ENCODE measurements around the gene CSRNP3.

DNA sequence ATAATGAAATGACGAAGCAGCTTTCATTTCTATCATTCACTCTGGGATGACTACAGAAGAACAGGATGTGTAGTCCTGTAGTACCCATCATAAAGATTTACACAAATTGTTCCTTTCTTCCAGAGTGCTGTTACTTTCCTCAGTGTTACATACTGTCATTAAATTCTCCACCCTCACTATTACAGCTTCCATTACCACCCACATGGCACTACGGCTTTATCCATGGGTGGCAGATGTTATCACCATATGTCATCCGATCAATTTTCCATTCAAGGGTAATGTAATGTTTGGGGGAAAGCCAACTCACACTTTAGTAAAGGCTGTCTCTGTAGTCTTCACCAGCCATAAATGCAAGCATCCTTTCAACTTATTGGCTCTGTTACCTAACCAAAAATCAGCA, 7.1 kb upstream of the CSRNP3 start:
- TF ChIP-seq, protein P1, sequence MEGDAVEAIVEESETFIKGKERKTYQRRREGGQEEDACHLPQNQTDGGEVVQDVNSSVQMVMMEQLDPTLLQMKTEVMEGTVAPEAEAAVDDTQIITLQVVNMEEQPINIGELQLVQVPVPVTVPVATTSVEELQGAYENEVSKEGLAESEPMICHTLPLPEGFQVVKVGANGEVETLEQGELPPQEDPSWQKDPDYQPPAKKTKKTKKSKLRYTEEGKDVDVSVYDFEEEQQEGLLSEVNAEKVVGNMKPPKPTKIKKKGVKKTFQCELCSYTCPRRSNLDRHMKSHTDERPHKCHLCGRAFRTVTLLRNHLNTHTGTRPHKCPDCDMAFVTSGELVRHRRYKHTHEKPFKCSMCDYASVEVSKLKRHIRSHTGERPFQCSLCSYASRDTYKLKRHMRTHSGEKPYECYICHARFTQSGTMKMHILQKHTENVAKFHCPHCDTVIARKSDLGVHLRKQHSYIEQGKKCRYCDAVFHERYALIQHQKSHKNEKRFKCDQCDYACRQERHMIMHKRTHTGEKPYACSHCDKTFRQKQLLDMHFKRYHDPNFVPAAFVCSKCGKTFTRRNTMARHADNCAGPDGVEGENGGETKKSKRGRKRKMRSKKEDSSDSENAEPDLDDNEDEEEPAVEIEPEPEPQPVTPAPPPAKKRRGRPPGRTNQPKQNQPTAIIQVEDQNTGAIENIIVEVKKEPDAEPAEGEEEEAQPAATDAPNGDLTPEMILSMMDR (IDR thresholded peaks at IDR 0.05), result no peak
- no peak for TF ChIP-seq ZFX (IDR thresholded peaks at IDR 0.05; ENCODE audit: borderline replicate concordance)

Data from 22Rv1 (cell line).